ENCODE data around the gene NAV2. TPM values are rescaled to one million over a fixed set of nuclear protein-coding genes. Genes with fewer than 3 reads are reported as not detected.

Gene NAV2
- total RNA-seq, 2 experiments from 2014 or later, result 0.23 to 0.36 TPM

DNA sequence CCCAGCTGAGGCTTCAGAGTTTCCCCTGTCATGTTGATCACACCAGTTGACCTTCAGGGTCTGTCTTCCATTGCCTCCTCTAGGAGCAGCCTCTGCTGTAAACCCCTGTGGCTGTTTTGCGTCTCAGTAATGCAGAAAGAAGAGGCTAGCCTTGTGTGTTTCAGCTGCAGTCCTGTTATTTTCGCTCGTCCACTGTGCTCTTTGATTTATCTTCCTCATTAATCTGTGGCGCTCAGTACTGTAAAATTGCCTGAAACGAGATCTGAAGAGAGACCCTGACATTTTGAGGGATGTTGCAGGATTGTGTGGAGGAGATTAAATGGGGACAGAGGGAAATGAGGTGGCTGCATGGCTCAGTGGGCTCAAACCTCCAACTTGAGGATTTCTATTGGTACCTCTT is 283.9 kb downstream of the NAV2 start:
- no peaks in the 10 kb centered on the region for H3K9me3 Mint-ChIP-seq
- CTCF ChIA-PET, result no interaction called here
- no peak overlapping the region for H3K27ac Mint-ChIP-seq
- TF ChIP-seq, protein P1, sequence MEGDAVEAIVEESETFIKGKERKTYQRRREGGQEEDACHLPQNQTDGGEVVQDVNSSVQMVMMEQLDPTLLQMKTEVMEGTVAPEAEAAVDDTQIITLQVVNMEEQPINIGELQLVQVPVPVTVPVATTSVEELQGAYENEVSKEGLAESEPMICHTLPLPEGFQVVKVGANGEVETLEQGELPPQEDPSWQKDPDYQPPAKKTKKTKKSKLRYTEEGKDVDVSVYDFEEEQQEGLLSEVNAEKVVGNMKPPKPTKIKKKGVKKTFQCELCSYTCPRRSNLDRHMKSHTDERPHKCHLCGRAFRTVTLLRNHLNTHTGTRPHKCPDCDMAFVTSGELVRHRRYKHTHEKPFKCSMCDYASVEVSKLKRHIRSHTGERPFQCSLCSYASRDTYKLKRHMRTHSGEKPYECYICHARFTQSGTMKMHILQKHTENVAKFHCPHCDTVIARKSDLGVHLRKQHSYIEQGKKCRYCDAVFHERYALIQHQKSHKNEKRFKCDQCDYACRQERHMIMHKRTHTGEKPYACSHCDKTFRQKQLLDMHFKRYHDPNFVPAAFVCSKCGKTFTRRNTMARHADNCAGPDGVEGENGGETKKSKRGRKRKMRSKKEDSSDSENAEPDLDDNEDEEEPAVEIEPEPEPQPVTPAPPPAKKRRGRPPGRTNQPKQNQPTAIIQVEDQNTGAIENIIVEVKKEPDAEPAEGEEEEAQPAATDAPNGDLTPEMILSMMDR (IDR thresholded peaks at IDR 0.05), result no peak
- no peak for DNase-seq
- no peak for ATAC-seq
- H3K4me1 Mint-ChIP-seq (ENCODE audit: low read depth), result no peaks in the 10 kb centered on the region
- no peaks in the 10 kb centered on the region for H3K36me3 Mint-ChIP-seq (ENCODE audit: low read depth)
- no peak overlapping the region for H3K4me3 Mint-ChIP-seq
- POLR2A ChIA-PET, result no interaction called here
- peaks cover 1% of the 10 kb centered on the region for H3K27me3 Mint-ChIP-seq
- intact Hi-C loops (cut with micrococcal nuclease), result no loop called here

GRCh38 chr11:20000022-20000350 is 287.3 kb downstream of the NAV2 start:
- CTCF ChIA-PET, result no interaction called here
- TF ChIP-seq, protein P1 (IDR thresholded peaks at IDR 0.05), result no peak
- POLR2A ChIA-PET, result no interaction called here
- H3K27ac Mint-ChIP-seq, result no peak overlapping the region
- H3K4me3 Mint-ChIP-seq, result no peak overlapping the region
- peaks cover 1% of the 10 kb centered on the region for H3K27me3 Mint-ChIP-seq
- DNase-seq, result no peak
- no peaks in the 10 kb centered on the region for H3K9me3 Mint-ChIP-seq
- no peak for ATAC-seq
- no peaks in the 10 kb centered on the region for H3K36me3 Mint-ChIP-seq (ENCODE audit: low read depth)
- H3K4me1 Mint-ChIP-seq (ENCODE audit: low read depth), result no peaks in the 10 kb centered on the region
- intact Hi-C loops (cut with micrococcal nuclease), result no loop called here

DNA sequence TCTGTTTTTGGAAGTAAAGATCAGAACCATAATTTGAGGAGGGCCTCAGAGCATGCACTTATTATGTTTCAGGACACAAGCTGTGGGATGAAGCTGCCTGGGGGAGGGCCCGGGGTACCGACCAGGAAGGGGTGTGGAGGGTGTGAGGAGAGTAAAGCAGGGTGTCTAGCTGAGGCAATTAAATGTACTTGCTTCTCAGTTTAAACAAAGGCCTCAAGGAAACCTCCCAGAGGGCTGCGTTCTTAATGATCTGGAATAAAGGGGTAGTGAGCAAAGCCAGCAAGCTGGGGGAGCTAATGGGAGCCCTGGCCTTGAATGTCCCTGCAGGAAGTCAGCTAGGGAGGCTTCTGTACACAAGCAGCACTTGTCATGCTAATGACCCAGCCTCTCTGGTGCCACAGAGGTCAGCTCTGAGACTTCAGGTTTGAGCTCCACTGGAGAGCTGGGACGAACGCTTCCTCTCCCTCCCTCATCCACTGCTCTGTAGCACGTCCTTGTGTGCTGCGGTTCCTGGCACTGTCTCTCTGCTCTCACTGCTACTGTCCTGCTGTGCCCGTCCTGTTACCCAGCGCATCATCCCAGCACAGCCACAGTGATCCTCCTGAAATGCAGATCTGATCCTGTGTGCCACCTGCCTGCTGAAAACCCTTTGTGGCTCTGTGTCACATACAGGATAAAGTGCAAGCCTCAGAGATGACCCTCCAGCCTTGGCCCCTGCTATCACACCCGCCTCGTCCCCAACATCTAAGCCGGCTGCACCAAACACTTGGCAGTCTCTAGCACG is 287.9 kb downstream of the NAV2 start:
- DNase-seq (no peak), ATAC-seq (no peak)
- peaks cover 1% of the 10 kb centered on the region for H3K27me3 Mint-ChIP-seq
- H3K27ac Mint-ChIP-seq, result no peak overlapping the region
- intact Hi-C loops (cut with micrococcal nuclease), result no loop called here
- ChIA-PET CTCF (no interaction called here), POLR2A (no interaction called here)
- H3K36me3 Mint-ChIP-seq (ENCODE audit: low read depth), result no peaks in the 10 kb centered on the region
- TF ChIP-seq, protein P1 (IDR thresholded peaks at IDR 0.05), result no peak
- no peaks in the 10 kb centered on the region for H3K4me1 Mint-ChIP-seq (ENCODE audit: low read depth)
- H3K4me3 Mint-ChIP-seq, result no peak overlapping the region
- no peaks in the 10 kb centered on the region for H3K9me3 Mint-ChIP-seq

DNA sequence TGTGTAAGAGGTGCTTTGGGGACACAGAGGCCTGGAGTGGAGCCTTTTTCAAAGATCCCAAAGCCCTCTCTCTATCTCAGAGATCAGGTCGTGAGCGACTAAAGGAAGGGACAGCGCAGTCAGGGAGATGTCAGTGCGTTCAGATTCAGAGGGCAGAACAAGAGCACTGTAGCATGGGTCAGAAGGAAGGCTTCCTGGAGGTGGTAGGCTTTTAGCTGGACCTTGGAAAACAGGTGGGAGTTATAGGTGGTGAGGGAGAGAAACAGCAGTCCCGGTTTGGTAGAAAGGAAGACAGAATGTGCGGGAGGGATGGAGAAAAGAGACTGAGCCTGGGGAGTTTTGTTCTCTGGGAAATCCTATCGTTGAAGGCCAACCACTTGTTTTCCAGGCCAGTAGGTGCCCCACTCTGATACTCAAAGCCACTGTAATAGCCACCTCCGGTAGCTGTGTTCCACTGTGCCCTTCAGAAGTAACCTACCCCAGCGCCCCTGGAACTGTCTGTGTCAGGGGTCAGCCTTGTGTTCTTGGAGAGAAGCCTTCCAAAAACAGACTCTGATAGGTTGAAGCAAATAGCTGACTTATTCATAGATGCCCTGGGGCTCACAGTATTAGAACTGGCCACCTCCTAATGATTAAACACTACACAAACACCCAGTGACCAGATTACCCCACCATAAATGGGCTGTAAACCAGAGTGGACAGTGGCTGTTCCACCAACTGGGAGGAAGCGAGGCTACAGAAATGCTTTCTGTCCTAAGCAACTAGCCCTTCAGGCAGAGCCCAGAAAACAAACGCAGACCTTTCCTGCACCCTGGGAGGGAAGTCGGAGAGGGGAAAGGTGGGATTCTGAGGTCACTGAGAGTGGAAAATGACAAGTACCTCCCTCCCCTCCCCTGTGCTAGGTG is 289.9 kb downstream of the NAV2 start:
- TF ChIP-seq, protein P1 (IDR thresholded peaks at IDR 0.05), result no peak
- Mint-ChIP-seq H3K36me3 (ENCODE audit: low read depth) (no peaks in the 10 kb centered on the region), H3K4me1 (ENCODE audit: low read depth) (no peaks in the 10 kb centered on the region), H3K9me3 (no peaks in the 10 kb centered on the region), H3K27ac (no peak overlapping the region), H3K27me3 (peaks cover 4% of the 10 kb centered on the region), H3K4me3 (no peak overlapping the region)
- ChIA-PET CTCF (interaction anchor here (1.6 kb wide), 1 partner anchor 109 kb away, joined by 3 read pairs; no protein-coding TSS in a partner anchor), POLR2A (no interaction called here)
- DNase-seq, result no peak
- no peak for ATAC-seq
- intact Hi-C loops (cut with micrococcal nuclease), result no loop called here

DNA sequence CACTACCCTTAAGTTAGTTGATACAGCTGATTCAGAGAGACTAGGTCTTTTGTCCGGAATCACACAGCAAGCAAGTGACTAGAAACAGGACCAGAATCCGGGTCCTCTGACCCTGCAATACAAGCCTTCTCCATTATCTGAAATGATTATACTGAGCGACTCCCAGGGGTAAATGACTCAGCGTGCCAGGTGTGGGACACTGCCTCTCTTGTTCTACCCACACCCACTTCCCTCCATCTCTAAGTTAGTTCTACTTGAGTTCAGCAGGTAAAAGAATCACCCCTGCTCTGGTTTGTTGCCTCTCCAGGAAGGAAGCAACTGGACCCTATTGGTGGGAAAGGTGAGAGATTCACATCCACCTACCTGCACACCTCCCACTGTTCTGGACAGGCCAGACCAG is 290.7 kb downstream of the NAV2 start:
- POLR2A ChIA-PET, result no interaction called here
- TF ChIP-seq, protein P1 (IDR thresholded peaks at IDR 0.05), result no peak
- intact Hi-C loops (cut with micrococcal nuclease), result no loop called here
- Mint-ChIP-seq H3K27me3 (peaks cover 6% of the 10 kb centered on the region), H3K4me1 (ENCODE audit: low read depth) (no peaks in the 10 kb centered on the region), H3K9me3 (no peaks in the 10 kb centered on the region), H3K36me3 (ENCODE audit: low read depth) (no peaks in the 10 kb centered on the region), H3K27ac (no peak overlapping the region), H3K4me3 (no peak overlapping the region)
- CTCF ChIA-PET, result interaction anchor here (1.6 kb wide), 1 partner anchor 108 kb away, joined by 3 read pairs; no protein-coding TSS in a partner anchor
- DNase-seq (no peak), ATAC-seq (no peak)
